Activated CD4-positive, CD25-positive, alpha-beta regulatory T cell (primary cell): ENCODE measurements around the gene POLR3B.

Experiments
- DNase-seq, 4 experiments: peaks; one replicate each; lab custom pipeline; 2025; lab: John Stamatoyannopoulos, UW

The POLR3B gene

GRCh38 chr12:106415134-106415533 is 57.6 kb downstream of the POLR3B start:
- DNase-seq: no peak

- no peak for DNase-seq
Observed at GRCh38 chr12:106416273-106416672, 58.7 kb downstream of the POLR3B start.

- DNase-seq: no peak
Observed at GRCh38 chr12:106417926-106418910, 60.7 kb downstream of the POLR3B start.

- no peak for DNase-seq
Observed at GRCh38 chr12:106418970-106419369, 61.4 kb downstream of the POLR3B start.

- DNase-seq: no peak
Observed at GRCh38 chr12:106423291-106423690, 65.7 kb downstream of the POLR3B start.

GRCh38 chr12:106425061-106425702 is 67.6 kb downstream of the POLR3B start:
- no peak for DNase-seq

- DNase-seq: no peak
Observed at GRCh38 chr12:106427917-106428316, 70.4 kb downstream of the POLR3B start.

- no peak for DNase-seq
Observed at GRCh38 chr12:106428384-106428783, 70.8 kb downstream of the POLR3B start.

- no peak for DNase-seq
Observed at GRCh38 chr12:106429043-106429552, 71.5 kb downstream of the POLR3B start.

- DNase-seq: no peak
Observed at GRCh38 chr12:106429636-106430035, 72.1 kb downstream of the POLR3B start.

- no peak for DNase-seq
Observed at GRCh38 chr12:106431839-106432411, 74.4 kb downstream of the POLR3B start.

- DNase-seq: no peak
Observed at GRCh38 chr12:106433055-106433454, 75.5 kb downstream of the POLR3B start.

- DNase-seq: no peak
Observed at GRCh38 chr12:106434526-106434925, 77.0 kb downstream of the POLR3B start.

- no peak for DNase-seq
Observed at GRCh38 chr12:106436164-106436563, 78.6 kb downstream of the POLR3B start.

GRCh38 chr12:106442575-106442974 is 85.0 kb downstream of the POLR3B start:
- no peak for DNase-seq

- no peak for DNase-seq
Observed at GRCh38 chr12:106445053-106445452, 87.5 kb downstream of the POLR3B start.

GRCh38 chr12:106445959-106446358 is 88.4 kb downstream of the POLR3B start:
- no peak for DNase-seq

GRCh38 chr12:106446419-106447092 is 89.0 kb downstream of the POLR3B start:
- no peak for DNase-seq

GRCh38 chr12:106452309-106452708 is 94.8 kb downstream of the POLR3B start:
- no peak for DNase-seq

- DNase-seq: no peak
Observed at GRCh38 chr12:106455111-106455510, 97.6 kb downstream of the POLR3B start.

- DNase-seq: no peak
Observed at GRCh38 chr12:106459124-106459523, 101.6 kb downstream of the POLR3B start.

- DNase-seq: no peak
Observed at GRCh38 chr12:106459534-106459933, 102.0 kb downstream of the POLR3B start.
